HG03045 (cell line): Measurements from ENCODE around the gene RNU7-1.
A peak's percentile ranks its signal among the peaks of the same experiment; 100 is the strongest.
"Not testable (repeated sequence)": the region's sequence is repeated elsewhere in the genome, so short reads cannot be mapped to it uniquely, and the experiment has no call there.

Experiments
- ATAC-seq: cut with Tn5 transposase; IDR thresholded peaks from one replicate; pipeline ENCODE4 v1.9.1; 2021; ENCODE audit warnings: mild to moderate bottlenecking, moderate library complexity; ENCODE audit not compliant: unreplicated experiment

Gene RNU7-1

GRCh38 chr12:6943722-6944380 is at the start of gene RNU7-1, which contains the start of gene C12orf57:
Gene RNU7-1 (plus strand): TSS chr12:6943816.
Gene C12orf57 (plus strand): TSS chr12:6944022. CDS start chr12:6944122, 100 bp downstream.
- ATAC-seq: peak; percentile 43

GRCh38 chr12:6894321-6894720 is 49.3 kb upstream of the RNU7-1 start:
- ATAC-seq: no peak

GRCh38 chr12:6896846-6897435 is 46.7 kb upstream of the RNU7-1 start:
- ATAC-seq: no peak

GRCh38 chr12:6899427-6899826 is 44.2 kb upstream of the RNU7-1 start:
- no peak for ATAC-seq

GRCh38 chr12:6899837-6900519 is 43.6 kb upstream of the RNU7-1 start:
- no peak for ATAC-seq

- no peak for ATAC-seq
Measured at GRCh38 chr12:6902448-6902847, 41.2 kb upstream of the RNU7-1 start.

- no peak for ATAC-seq
Measured at GRCh38 chr12:6903722-6904121, 39.9 kb upstream of the RNU7-1 start.

- ATAC-seq: peak; percentile 95
Measured at GRCh38 chr12:6904280-6905276, 39.0 kb upstream of the RNU7-1 start, which contains the start of gene LRRC23. Gene LRRC23 (plus strand): TSS chr12:6904822. CDS start chr12:6905634, 812 bp downstream.

GRCh38 chr12:6905414-6906040 is 38.1 kb upstream of the RNU7-1 start:
- no peak for ATAC-seq

- ATAC-seq: not testable (repeated sequence)
Measured at GRCh38 chr12:6908141-6908540, 35.5 kb upstream of the RNU7-1 start.

GRCh38 chr12:6909421-6910145 is 34.0 kb upstream of the RNU7-1 start:
- ATAC-seq: no peak

- no peak for ATAC-seq
Measured at GRCh38 chr12:6912164-6912935, 31.3 kb upstream of the RNU7-1 start.

GRCh38 chr12:6914246-6914946 is 29.2 kb upstream of the RNU7-1 start, which contains the start of gene ENO2:
Gene ENO2 (plus strand): TSS chr12:6914580. CDS start chr12:6915833, 1,253 bp downstream.
- peak; percentile 80 for ATAC-seq

- no peak for ATAC-seq
Measured at GRCh38 chr12:6914947-6915788, 28.4 kb upstream of the RNU7-1 start.

GRCh38 chr12:6915789-6916285 is 27.8 kb upstream of the RNU7-1 start:
- ATAC-seq: no peak

- no peak for ATAC-seq
Measured at GRCh38 chr12:6916426-6917200, 27.0 kb upstream of the RNU7-1 start.
